HepG2 (cell line): ENCODE results near the gene MAMLD1. TPM values are rescaled to one million over a fixed set of nuclear protein-coding genes. Genes with fewer than 3 reads are reported as not detected.

ENCODE experiments used
- ATAC-seq: fragments of 200-7000 bp; cut with Tn5 transposase; 3 replicates; pipeline ENCODE4 v1.9.1; 2020; ENCODE audit warnings: mild to moderate bottlenecking, moderate library complexity
- BruUV-seq: library from RNA; stranded (reverse); fragments of 400-500 nt; replicated peaks from 2 replicates; lab custom pipeline; 2021; lab: Mats Ljungman, UMichigan
- CTCF ChIA-PET: fragments of 300-600 bp; formaldehyde crosslinking; extraction: SDS; loops from one replicate; lab custom pipeline; 2021; ENCODE audit warnings: low total read pairs, inconsistent platforms, low intra/inter-chr PET ratio; lab: Yijun Ruan, JAX
- POLR2A ChIA-PET: fragments of 350-600 bp; sonication (Branson Sonifier 250); formaldehyde crosslinking; loops from one replicate; lab custom pipeline; 2020; ENCODE audit warnings: antibody characterized with exemption, inconsistent platforms; lab: Yijun Ruan, JAX
- DNase-seq: peaks from one replicate; pipeline ENCODE4 v3.0.0-alpha.2; 2015; ENCODE audit warnings: low spot score
- FAIRE-seq: peaks from 3 replicates; lab custom pipeline; 2011; peaks lifted over from hg19 to GRCh38; lab: Jason Lieb, UNC
- H2AFZ ChIP-seq: one replicate; pipeline ENCODE4 v1.6.1; 2011; ENCODE audit warnings: low read length, inconsistent platforms
- H3K27ac ChIP-seq: fragments of 300-600 bp; 3 replicates; pipeline ENCODE4 v1.8.0; 2011; ENCODE audit warnings: mixed run types, mild to moderate bottlenecking, mixed read lengths, low read length, inconsistent platforms; ENCODE audit not compliant: insufficient read depth; ENCODE audit errors: extremely low read length
- H3K27me3 ChIP-seq, 2 experiments: fragments of 200-600 bp in 1 of 2; 2 replicates in 1 of 2; 3 replicates in 1 of 2; pipeline versions ENCODE4 v1.6.0 to v1.8.0; 2011; ENCODE audit warnings: low read length in 2 of 2, mild to moderate bottlenecking in 2 of 2, moderate library complexity in 2 of 2, inconsistent platforms in 1 of 2; ENCODE audit not compliant: insufficient read depth in 2 of 2, control insufficient read depth in 1 of 2
- H3K36me3 ChIP-seq, 2 experiments: fragments of 200-600 bp in 1 of 2; replicated peaks in 1 of 2; 2 replicates in 1 of 2; 3 replicates in 1 of 2; pipeline versions ENCODE4 v1.5.1 to v1.8.0; 2011; ENCODE audit warnings: low read length in 2 of 2, inconsistent platforms in 1 of 2; ENCODE audit not compliant: insufficient read depth in 2 of 2, control insufficient read depth in 1 of 2
- H3K4me1 ChIP-seq: 2 replicates; pipeline ENCODE4 v1.5.1; 2012; ENCODE audit warnings: low read length, inconsistent platforms; ENCODE audit not compliant: insufficient read depth
- H3K4me2 ChIP-seq: 2 replicates; pipeline ENCODE4 v1.6.0; 2011; ENCODE audit warnings: low read depth, low read length, inconsistent platforms
- H3K4me3 ChIP-seq, 3 experiments: fragments of 200-600 bp in 1 of 3; sonication (generic), shearing (Covaris generic) in 1 of 3; replicated peaks in 1 of 3; 2 replicates each; pipeline ENCODE4 v1.5.1; 2011 to 2016; ENCODE audit warnings: low read length in 3 of 3, inconsistent platforms in 2 of 3, low read depth in 2 of 3, mild to moderate bottlenecking in 2 of 3, control low read depth in 1 of 3, mixed read lengths in 1 of 3; ENCODE audit not compliant: insufficient read depth in 1 of 3
- H3K79me2 ChIP-seq: one replicate; pipeline ENCODE4 v1.6.1; 2011; ENCODE audit warnings: low read length, inconsistent platforms; ENCODE audit not compliant: insufficient read depth
- H3K9ac ChIP-seq: 2 replicates; pipeline ENCODE4 v1.6.0; 2011; ENCODE audit warnings: mild to moderate bottlenecking, low read depth, low read length, inconsistent platforms; ENCODE audit not compliant: insufficient read depth
- H3K9me3 ChIP-seq: 2 replicates; pipeline ENCODE4 v1.5.1; 2012; ENCODE audit warnings: mild to moderate bottlenecking, low read length
- H4K20me1 ChIP-seq: 2 replicates; pipeline ENCODE4 v1.6.0; 2011; ENCODE audit warnings: inconsistent platforms, mild to moderate bottlenecking, low read length, moderate library complexity; ENCODE audit not compliant: insufficient read depth
- CREBL2 ChIP-seq: sonication (generic); formaldehyde crosslinking; IDR thresholded peaks from 2 replicates; pipeline ENCODE4 v1.8.1; 2023; ENCODE audit warnings: missing genetic modification reagents, mild to moderate bottlenecking, borderline replicate concordance
- DR1 ChIP-seq: sonication (generic); formaldehyde crosslinking; IDR thresholded peaks from 2 replicates; pipeline ENCODE4 v1.8.0; 2021; ENCODE audit warnings: mild to moderate bottlenecking, missing genetic modification reagents, inconsistent platforms
- GLI4 ChIP-seq: sonication (generic); formaldehyde crosslinking; IDR thresholded peaks from 2 replicates; pipeline ENCODE4 v1.5.1; 2020; ENCODE audit warnings: missing genetic modification reagents, mild to moderate bottlenecking, moderate library complexity, borderline replicate concordance
- MIER2 ChIP-seq: IDR thresholded peaks from 2 replicates; pipeline ENCODE4 v1.6.1; 2016; ENCODE audit warnings: missing biosample characterization, missing genetic modification reagents
- NFKBIZ ChIP-seq: IDR thresholded peaks from 2 replicates; pipeline ENCODE4 v1.6.1; 2018; ENCODE audit warnings: missing genetic modification reagents, missing compliant biosample characterization
- POLR2AphosphoS5 ChIP-seq: IDR thresholded peaks from 2 replicates; pipeline ENCODE4 v1.6.1; 2012; ENCODE audit warnings: low read depth, low read length
- PRDM4 ChIP-seq: sonication (generic); formaldehyde crosslinking; IDR thresholded peaks from 2 replicates; pipeline ENCODE4 v1.9.0; 2021; ENCODE audit warnings: missing genetic modification reagents, borderline replicate concordance
- USF2 ChIP-seq, 2 experiments: sonication (generic) in 1 of 2; formaldehyde crosslinking in 1 of 2; IDR thresholded peaks; 2 replicates each; pipeline versions ENCODE4 v1.5.1 to v1.6.1; 2011 to 2020; ENCODE audit warnings: borderline replicate concordance in 1 of 2, low read depth in 1 of 2, low read length in 1 of 2, mild to moderate bottlenecking in 1 of 2, missing genetic modification reagents in 1 of 2, moderate library complexity in 1 of 2
- ZFX ChIP-seq: sonication (generic); formaldehyde crosslinking; IDR thresholded peaks from 2 replicates; pipeline ENCODE4 v1.4.0; 2020; ENCODE audit warnings: mild to moderate bottlenecking, low read depth, missing genetic modification reagents, moderate library complexity
- ZNF143 ChIP-seq: sonication (generic); formaldehyde crosslinking; IDR thresholded peaks from 2 replicates; pipeline ENCODE4 v1.4.0; 2020; ENCODE audit warnings: missing genetic modification reagents
- ZNF362 ChIP-seq: sonication (generic); formaldehyde crosslinking; IDR thresholded peaks from 2 replicates; pipeline ENCODE4 v1.4.0; 2020; ENCODE audit warnings: missing genetic modification reagents, mild to moderate bottlenecking, borderline replicate concordance
- ZNF446 ChIP-seq: sonication (generic); formaldehyde crosslinking; IDR thresholded peaks from 2 replicates; pipeline ENCODE4 v1.5.0; 2020; ENCODE audit warnings: mild to moderate bottlenecking, missing genetic modification reagents
- WGBS: methylation state at CpG from one replicate; pipeline ENCODE4 v1.1.6; 2017; ENCODE audit warnings: low lambda C conversion rate; 5-methylcytosine and 5-hydroxymethylcytosine counted together
- in situ Hi-C: cut with HindIII; loops from 2 replicates; pipeline ENCODE4 v1.10.0; 2017; ENCODE audit warnings: low pct_unique_long_range_greater_than_20kb; ENCODE audit not compliant: extremely low pct_ligation_motif_present
- intact Hi-C: fragments of 100-400 bp; cut with micrococcal nuclease; formaldehyde crosslinking; loops from one replicate; pipeline ENCODE4 v1.10.0; 2022; ENCODE audit not compliant: unreplicated experiment
- polyA plus RNA-seq, 8 experiments: library from polyadenylated mRNA; depleted of rRNA in 3 of 8; stranded (reverse) in 7 of 8; unstranded in 1 of 8; fragments of >200 nt; fragmentation: Illumina TruSeq in 4 of 8; extraction: Trizol in 4 of 8; gene quantifications; 2 replicates each; pipeline versions ENCODE4 v1.2.1 to v1.2.3, GENCODE V29; 2011 to 2016; ENCODE audit warnings: low read depth in 4 of 8, missing spikeins in 1 of 8, mixed read lengths in 1 of 8; ENCODE audit not compliant: insufficient read depth in 1 of 8
- total RNA-seq, 5 experiments: library from RNA; depleted of rRNA; stranded (reverse); fragments of >200 nt; fragmentation: Illumina TruSeq; extraction: Trizol; gene quantifications; 2 replicates each; pipeline ENCODE4 v1.2.3, GENCODE V29; 2016; ENCODE audit warnings: low read depth in 1 of 5

Gene MAMLD1
- total and polyA plus RNA-seq, 2 of the 13 experiments (the other 11 are each of a cell fraction or from before 2014, with no cell fraction given): not detected

GRCh38 chrX:150540965-150541364, 177.8 kb downstream of the MAMLD1 start:
- no peaks in the 10 kb centered on the region for H3K36me3 ChIP-seq

More at GRCh38 chrX:150540965-150541364, 177.8 kb downstream of the MAMLD1 start:
- Histone ChIP-seq H2AFZ (no peak overlapping the region), H3K27ac (no peak overlapping the region), H3K4me2 (no peak overlapping the region), H3K27me3 (no peaks in the 10 kb centered on the region; a peak in 1 of 5 replicates), H3K4me3 (no peak overlapping the region), H3K9ac (no peak overlapping the region), H3K79me2 (no peaks in the 10 kb centered on the region), H3K4me1 (peaks cover 17% of the 10 kb centered on the region), H3K9me3 (no peaks in the 10 kb centered on the region), H4K20me1 (no peaks in the 10 kb centered on the region)
- intact Hi-C loops (loop anchor here (2.0 to 10.0 kb wide), 2 partner anchors 104 to 174 kb away; no protein-coding TSS in a partner anchor), in situ Hi-C loops (loop anchor here (10.0 kb wide), 1 partner anchor 144 kb away; no protein-coding TSS in a partner anchor)
- ATAC-seq (no peak), DNase-seq (no peak), FAIRE-seq (no peak)
- ChIA-PET CTCF (no interaction called here), POLR2A (no interaction called here)
- no TSS peak for BruUV-seq
- TF ChIP-seq USF2 (IDR thresholded peaks at IDR 0.05; ENCODE audit: low read depth, low read length): no peak
- no peak for TF ChIP-seq USF2 (CRISPR knock-in tag; IDR thresholded peaks at IDR 0.05; ENCODE audit: borderline replicate concordance)
- no peak for TF ChIP-seq ZNF446 (CRISPR knock-in tag)
- no peak for TF ChIP-seq POLR2AphosphoS5
- TF ChIP-seq DR1: no peak
- no peak for TF ChIP-seq MIER2 (CRISPR knock-in tag)
- no peak for TF ChIP-seq GLI4 (CRISPR knock-in tag)
- no peak for TF ChIP-seq NFKBIZ (CRISPR knock-in tag)
- no peak for TF ChIP-seq ZFX (CRISPR knock-in tag)
- no peak for TF ChIP-seq CREBL2 (CRISPR knock-in tag)
- no peak for TF ChIP-seq ZNF143 (CRISPR knock-in tag)
- no peak for TF ChIP-seq ZNF362 (CRISPR knock-in tag)
- no peak for TF ChIP-seq PRDM4
- no CpG with 5 or more reads among the region's 6 CpGs for WGBS
